GM23338 (cell line): ENCODE results near the gene SARDH.

Source experiments
- CREB1 ChIP-seq: fragments of 250-450 bp; sonication (Bioruptor Pico); IDR thresholded peaks from 2 replicates; pipeline ENCODE4 v1.5.0; 2020; ENCODE audit warnings: low read depth, mild to moderate bottlenecking, moderate library complexity
- ETS1 ChIP-seq: IDR thresholded peaks from 2 replicates; pipeline ENCODE4 v1.6.1; 2016; ENCODE audit warnings: antibody characterized with exemption
- EZH2 ChIP-seq: fragments of 200-600 bp; sonication (generic); IDR thresholded peaks from one replicate; pipeline ENCODE4 v1.8.0; 2017; ENCODE audit warnings: antibody characterized with exemption, mild to moderate bottlenecking, low read depth; ENCODE audit not compliant: unreplicated experiment
- EZH2phosphoT487 ChIP-seq: fragments of 200-600 bp; sonication (generic); IDR thresholded peaks from one replicate; pipeline ENCODE4 v1.8.1; 2018; ENCODE audit warnings: antibody characterized with exemption; ENCODE audit not compliant: unreplicated experiment
- JUNB ChIP-seq: IDR thresholded peaks from one replicate; pipeline ENCODE4 v1.6.1; 2016; ENCODE audit warnings: antibody characterized with exemption; ENCODE audit not compliant: unreplicated experiment
- NANOG ChIP-seq: IDR thresholded peaks from 2 replicates; pipeline ENCODE4 v1.6.1; 2016; ENCODE audit warnings: antibody characterized with exemption, borderline replicate concordance
- POLR2AphosphoS5 ChIP-seq: IDR thresholded peaks from 2 replicates; pipeline ENCODE4 v1.6.1; 2016; ENCODE audit warnings: antibody characterized with exemption, low read depth
- REST ChIP-seq: IDR thresholded peaks from one replicate; pipeline ENCODE4 v1.6.1; 2018; ENCODE audit warnings: antibody characterized with exemption; ENCODE audit not compliant: unreplicated experiment
- ZNF331 ChIP-seq: fragments of 250-450 bp; sonication (Bioruptor Pico); IDR thresholded peaks from 2 replicates; pipeline ENCODE4 v1.5.0; 2020; ENCODE audit warnings: low read depth, mild to moderate bottlenecking, moderate library complexity
- TF ChIP-seq, protein P1 (sequence below), 2 experiments: fragments of 200-600 bp in 1 of 2; sonication (generic) in 1 of 2; conservative IDR thresholded peaks; 2 replicates each; pipeline versions ENCODE4 v1.5.1 to v1.6.1; 2016 to 2017; ENCODE audit warnings: antibody characterized with exemption in 2 of 2, low read depth in 2 of 2, mild to moderate bottlenecking in 2 of 2, moderate library complexity in 1 of 2

DNA sequence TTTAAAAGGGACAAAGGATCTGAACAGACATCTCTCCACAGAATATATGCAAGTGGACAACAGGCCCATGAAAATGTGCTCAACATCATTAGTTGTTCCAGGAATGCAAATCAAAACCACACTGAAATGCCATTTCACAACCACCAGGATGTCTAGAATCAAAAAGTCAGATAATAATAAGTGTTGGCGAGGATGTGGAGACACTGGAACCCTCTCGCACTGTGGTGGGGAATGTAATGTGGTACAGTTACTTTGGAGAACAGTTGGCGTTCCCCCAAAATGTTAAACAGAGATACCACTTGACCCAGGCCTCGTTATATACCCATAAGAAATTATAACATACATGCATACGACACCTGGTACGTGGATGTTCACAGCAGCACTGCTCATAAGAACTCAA is 38.6 kb downstream of the SARDH start:
- TF ChIP-seq, protein P1, sequence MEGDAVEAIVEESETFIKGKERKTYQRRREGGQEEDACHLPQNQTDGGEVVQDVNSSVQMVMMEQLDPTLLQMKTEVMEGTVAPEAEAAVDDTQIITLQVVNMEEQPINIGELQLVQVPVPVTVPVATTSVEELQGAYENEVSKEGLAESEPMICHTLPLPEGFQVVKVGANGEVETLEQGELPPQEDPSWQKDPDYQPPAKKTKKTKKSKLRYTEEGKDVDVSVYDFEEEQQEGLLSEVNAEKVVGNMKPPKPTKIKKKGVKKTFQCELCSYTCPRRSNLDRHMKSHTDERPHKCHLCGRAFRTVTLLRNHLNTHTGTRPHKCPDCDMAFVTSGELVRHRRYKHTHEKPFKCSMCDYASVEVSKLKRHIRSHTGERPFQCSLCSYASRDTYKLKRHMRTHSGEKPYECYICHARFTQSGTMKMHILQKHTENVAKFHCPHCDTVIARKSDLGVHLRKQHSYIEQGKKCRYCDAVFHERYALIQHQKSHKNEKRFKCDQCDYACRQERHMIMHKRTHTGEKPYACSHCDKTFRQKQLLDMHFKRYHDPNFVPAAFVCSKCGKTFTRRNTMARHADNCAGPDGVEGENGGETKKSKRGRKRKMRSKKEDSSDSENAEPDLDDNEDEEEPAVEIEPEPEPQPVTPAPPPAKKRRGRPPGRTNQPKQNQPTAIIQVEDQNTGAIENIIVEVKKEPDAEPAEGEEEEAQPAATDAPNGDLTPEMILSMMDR (conservative IDR thresholded peaks at IDR 0.05; ENCODE audit: low read depth in 2 of 2) = no peak
- TF ChIP-seq REST (no peak), POLR2AphosphoS5 (no peak), EZH2 (no peak), EZH2phosphoT487 (no peak), NANOG (no peak), ETS1 (no peak), CREB1 (CRISPR knock-in tag) (no peak), JUNB (no peak), ZNF331 (CRISPR knock-in tag) (no peak)
